LNCaP clone FGC (cell line): ENCODE data around the gene IL4I1.

Experiments
- DNase-seq: peaks from one replicate; pipeline ENCODE4 v3.0.0-alpha.2; 2011; ENCODE audit warnings: low read depth
- H3K4me3 ChIP-seq: 2 replicates; pipeline ENCODE4 v1.5.1; 2011; ENCODE audit warnings: mild to moderate bottlenecking, low read depth, low read length, control low read depth
- CTCF ChIP-seq: IDR thresholded peaks from 2 replicates; pipeline ENCODE4 v1.5.1; 2012; ENCODE audit warnings: mild to moderate bottlenecking; ENCODE audit not compliant: control insufficient read depth, insufficient read depth; ENCODE audit errors: extremely low read depth

The IL4I1 gene

GRCh38 chr19:49924004-49924880 lies 27.6 kb upstream of the IL4I1 start:
- no peak overlapping the region for H3K4me3 ChIP-seq
- no peak for DNase-seq
- no peak for TF ChIP-seq CTCF

- DNase-seq: no peak
- no peak for TF ChIP-seq CTCF
- H3K4me3 ChIP-seq: no peak overlapping the region
Measured at GRCh38 chr19:49923055-49924003, 26.6 kb upstream of the IL4I1 start.

- TF ChIP-seq CTCF: no peak
- DNase-seq: no peak
- no peak overlapping the region for H3K4me3 ChIP-seq
Measured at GRCh38 chr19:49921871-49922795, 25.4 kb upstream of the IL4I1 start.

- H3K4me3 ChIP-seq: no peak overlapping the region
Measured at GRCh38 chr19:49920624-49921363, 24.1 kb upstream of the IL4I1 start.

GRCh38 chr19:49918089-49918488 lies 21.4 kb upstream of the IL4I1 start:
- DNase-seq: no peak
- H3K4me3 ChIP-seq: no peak overlapping the region
- no peak for TF ChIP-seq CTCF

More at GRCh38 chr19:49920624-49921363, 24.1 kb upstream of the IL4I1 start:
- no peak for TF ChIP-seq CTCF
- DNase-seq: no peak
